Effector CD8-positive, alpha-beta T cell (primary cell): ENCODE measurements around the gene BPGM.
"Not testable (repeated sequence)": the region's sequence is repeated elsewhere in the genome, so short reads cannot be mapped to it uniquely, and the experiment has no call there.

Experiments used
- DNase-seq: peaks from one replicate; lab custom pipeline; 2025; lab: John Stamatoyannopoulos, UW

BPGM gene

GRCh38 chr7:134662871-134663205, 16.2 kb downstream of the BPGM start:
- DNase-seq = no peak

DNA sequence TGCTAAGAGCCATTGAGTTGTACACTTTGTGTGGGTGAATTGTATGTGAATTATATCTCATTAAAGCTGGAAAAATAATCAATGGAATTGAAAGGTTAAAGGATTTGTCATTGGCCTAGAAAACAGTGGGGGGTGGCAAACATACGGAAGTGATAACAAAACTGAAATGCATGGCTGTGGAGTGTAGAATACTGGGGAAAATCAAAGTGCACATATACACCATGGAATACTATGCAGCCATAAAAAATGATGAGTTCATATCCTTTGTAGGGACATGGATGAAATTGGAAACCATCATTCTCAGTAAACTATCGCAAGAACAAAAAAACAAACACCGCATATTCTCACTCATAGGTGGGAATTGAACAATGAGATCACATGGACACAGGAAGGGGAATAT, 18.4 kb downstream of the BPGM start:
- not testable (repeated sequence) for DNase-seq

DNA sequence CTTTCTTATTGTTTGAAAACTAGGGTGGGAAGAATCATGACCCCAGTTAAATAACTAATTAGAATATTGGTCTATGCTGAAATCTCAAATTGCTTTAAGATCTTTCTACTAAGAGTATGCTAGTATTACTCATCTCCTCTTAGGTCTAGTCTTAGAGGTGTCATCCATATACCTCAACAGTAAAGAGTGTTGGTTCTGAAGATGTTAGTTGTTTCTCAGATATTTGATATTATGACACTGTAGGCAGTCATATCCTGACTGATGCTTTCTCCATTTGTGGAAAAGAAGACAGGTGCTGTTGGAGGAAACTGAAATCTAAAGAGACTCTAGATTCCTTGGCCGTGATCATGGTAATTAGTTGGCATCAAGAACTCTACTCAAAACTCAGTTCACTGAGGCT, 21.2 kb downstream of the BPGM start:
- no peak for DNase-seq

DNA sequence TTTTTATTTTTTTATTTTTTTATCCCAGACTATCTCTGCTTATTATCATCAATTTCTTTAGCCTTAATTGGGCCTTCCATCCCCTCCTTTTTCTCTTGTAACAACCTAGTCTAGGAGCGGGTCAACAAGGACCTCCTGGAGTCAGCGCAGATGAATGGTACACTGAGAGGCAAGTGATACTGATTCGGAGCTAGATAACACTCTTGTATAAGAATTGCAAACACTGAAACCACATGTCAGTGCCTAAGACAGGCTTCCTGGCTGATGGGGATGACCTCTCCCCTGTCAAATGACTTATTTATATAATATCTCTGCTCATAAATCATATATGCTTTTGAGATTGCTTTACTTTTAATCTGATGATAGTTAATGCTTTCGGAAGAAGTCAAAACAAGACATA, 22.7 kb downstream of the BPGM start:
- no peak for DNase-seq

DNA sequence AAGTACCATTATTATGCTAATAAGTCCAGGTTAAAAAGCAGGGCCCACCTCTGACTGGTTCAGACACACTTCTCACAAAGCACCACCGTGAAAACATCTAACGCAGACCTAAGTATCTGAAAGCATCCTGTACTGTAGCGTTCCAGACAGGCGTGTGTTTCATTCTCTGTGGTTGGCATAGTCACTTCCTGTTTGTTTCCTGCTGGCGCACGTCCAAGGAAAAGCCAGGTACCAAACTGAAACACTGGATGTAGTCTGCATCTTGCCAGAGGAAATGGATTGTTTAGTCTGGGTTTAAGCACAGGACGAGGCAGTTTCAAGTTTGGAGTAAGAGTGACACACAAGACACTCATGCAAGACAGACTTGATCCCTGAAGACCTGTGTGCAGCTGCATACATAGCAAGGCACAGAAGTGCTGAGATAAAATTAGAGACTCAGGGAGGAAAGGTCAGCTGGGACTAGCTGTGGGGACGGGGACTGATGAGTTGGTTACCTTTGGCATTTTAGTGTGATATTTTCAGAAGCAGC, 23.3 kb downstream of the BPGM start:
- DNase-seq = peak; percentile 80

DNA sequence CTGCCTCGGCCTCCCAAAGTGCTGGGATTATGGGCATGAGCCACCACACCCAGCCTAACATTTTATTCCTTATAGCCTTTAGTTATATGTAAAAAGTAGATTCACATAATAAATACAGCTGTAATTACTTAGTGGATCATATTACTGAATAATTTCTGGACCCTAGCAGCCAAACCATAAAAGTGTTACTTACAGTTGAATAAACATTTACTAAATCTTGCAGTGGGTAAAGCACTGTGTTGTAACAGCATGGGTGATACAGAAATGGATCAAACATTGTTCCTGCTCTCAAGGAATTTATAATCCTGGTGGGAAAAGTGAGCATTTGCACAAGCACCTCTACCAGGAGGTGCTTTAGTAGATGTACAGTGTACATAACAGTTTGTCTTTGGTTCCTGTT, 25.0 kb downstream of the BPGM start:
- no peak for DNase-seq

DNA sequence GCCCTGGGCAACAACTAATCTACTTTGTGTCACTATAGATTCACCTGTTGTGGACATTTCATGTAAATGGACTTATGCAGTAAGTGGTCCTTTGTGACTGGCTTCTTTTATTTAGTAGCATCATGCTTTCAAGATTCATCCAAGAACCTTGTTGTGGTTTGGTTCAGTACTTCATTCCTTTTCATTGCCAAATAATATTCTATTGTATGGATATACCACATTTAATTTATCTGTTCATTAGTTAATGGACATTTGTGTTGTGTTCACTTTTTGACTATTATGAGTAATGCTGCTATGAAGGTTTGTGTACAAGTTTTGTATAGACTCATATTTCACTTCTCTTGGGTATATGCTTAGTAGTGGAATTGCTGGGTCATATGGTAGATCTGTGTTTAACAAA, 27.8 kb downstream of the BPGM start:
- DNase-seq = no peak

- DNase-seq = no peak
Observed at GRCh38 chr7:134676743-134677142, 30.1 kb downstream of the BPGM start.

DNA sequence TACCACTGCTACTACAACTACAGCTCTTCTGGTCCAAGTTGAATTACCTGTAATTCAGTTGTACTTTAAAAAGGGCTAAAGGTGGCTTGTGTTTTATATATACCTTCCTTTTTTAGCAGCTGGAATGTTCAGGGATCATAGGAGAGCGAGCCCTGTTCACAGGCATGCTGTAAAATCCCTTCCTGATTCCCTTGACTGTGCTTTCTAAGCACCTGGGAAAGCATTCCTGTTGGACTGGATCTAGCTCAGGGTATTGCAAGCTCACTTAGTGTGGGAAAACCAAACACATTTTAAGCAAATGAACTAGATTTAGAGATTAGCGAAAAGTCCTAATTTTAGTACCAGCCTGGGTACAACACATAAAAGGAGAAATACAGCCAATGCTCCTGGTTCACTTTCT, 31.5 kb downstream of the BPGM start:
- DNase-seq = no peak

DNA sequence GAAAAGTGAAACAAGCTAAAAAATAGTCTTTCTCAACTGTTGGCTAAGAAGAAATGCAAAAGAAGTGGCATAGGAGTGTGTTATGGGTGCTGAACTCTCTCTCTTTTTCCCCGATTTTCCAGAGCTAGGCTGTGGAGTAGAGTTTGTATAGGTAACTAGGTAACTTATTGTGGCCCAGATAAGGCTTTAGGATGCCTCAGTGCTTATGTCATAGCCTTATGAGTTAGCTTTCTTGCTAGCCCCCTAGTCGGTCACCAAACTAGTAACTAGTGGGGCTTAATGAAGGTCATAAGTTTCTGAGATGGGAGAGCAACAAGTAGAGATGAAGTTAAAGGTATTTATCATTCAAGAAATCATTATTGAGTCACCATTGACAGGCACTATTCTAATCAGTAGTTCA, 32.4 kb downstream of the BPGM start:
- DNase-seq = no peak

GRCh38 chr7:134684165-134684564, 37.5 kb downstream of the BPGM start:
- DNase-seq = no peak

- DNase-seq = no peak
Observed at GRCh38 chr7:134685250-134685649, 38.6 kb downstream of the BPGM start.

DNA sequence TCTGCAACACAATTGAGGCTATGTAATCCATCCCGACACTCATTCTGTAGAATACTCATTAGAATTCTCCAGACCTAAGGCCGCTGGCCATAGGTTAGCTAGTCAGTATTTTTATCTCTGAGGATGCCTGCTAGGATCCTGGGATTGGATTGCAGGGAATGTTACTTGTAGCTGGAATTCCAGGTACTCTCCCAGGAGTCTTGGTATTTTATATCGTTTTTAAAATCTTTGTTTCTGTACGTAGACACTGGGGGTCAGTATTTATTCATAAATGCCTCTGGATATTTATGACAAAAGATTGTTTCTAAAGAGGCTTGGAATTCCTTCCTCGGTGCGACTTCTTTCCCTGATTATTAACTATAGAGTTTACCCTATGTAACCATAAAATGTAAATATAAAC, 40.1 kb downstream of the BPGM start:
- DNase-seq = no peak

DNA sequence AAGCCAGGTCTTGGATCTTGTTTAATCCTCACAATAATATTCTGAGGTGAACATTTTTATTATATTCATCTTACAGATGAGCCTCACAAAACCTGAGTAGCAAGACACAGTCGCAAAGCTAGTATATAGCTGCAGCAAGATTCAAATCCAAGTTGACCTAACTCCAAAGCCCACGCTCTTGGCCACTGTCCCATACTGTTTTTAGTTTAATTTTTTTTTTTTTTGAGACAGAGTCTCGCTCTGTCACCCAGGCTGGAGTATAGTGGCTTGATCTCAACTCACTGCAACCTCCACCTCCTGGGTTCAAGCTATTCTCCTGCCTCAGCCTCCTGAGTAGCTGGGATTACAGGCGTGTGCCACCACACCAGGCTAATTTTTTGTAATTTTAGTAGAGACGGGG, 42.9 kb downstream of the BPGM start:
- DNase-seq = not testable (repeated sequence)

GRCh38 chr7:134690016-134690415, 43.4 kb downstream of the BPGM start:
- DNase-seq = no peak

- DNase-seq = no peak
Observed at GRCh38 chr7:134690614-134691504, 44.2 kb downstream of the BPGM start.

DNA sequence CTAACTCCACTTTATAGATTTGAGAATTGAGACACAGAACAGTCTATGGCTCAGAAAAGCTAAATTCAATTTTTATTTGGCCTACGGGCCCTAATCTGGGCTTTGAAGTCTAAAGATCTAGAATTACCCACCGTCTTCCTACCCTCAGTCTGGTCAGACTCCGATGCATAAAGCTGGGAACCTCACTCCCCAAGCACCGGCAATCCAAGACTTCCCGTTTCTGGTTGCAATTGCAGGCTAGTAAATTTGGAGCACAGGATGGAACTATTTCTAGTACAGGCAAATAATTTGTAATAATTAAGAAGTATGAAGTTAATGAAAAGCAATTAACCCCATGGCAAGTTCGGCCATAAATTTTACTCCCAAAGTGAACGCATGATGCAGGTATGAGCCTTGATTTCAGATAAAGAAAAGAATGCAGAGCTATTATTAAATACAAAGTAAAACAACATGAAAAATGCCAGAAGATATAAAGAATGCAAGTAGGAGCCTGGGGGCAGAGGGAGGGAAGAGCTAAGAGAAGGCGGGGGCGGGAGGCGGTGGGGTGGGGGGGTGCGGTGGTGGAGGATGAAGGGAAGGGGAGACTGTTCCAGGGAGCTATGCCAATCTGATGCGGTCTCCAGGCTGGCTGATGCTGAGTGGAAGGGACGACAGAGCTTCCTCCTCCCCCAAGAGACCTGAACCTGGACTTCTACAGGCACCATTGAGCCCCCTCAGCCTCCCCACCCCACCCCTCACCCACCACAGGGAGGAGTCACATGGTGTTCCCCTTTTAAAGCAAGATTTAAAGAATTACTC, 45.1 kb downstream of the BPGM start:
- DNase-seq = no peak

DNA sequence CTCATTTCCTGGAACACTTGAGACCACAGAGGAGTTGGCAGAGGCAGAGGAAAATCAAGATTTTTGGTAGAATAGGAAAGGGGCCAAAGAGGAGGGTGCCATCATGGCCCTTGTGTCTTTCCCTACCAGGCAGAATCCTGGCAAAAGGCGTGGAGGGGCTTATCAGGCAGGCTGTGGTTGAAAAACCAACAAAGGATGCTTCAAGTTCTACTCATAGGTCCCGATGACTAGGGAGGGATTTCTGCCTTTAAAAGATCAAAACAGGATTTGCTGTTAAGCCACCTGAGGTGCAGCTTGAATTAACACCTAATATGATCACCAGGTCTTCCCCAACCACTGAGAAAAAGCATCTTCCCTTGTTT, 45.7 kb downstream of the BPGM start:
- no peak for DNase-seq

DNA sequence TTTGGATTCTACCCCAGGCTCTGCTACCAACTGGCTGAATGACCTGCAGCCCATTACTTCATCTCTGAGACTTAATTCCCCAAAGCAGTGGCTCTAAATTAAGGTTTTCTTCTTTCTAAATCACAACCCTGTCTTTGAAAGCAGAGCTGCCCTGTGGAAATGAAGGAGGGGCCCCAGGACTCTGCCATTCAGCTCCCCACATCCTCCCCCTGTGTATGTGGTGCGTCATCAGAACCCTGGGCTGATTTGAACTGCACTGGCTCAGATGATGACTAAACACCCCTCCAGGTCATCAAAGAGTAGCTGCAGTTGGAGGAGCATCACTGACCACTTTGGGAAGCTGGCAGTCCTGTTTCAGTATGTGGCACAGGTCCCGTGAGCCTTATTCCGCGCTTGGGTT, 46.6 kb downstream of the BPGM start:
- DNase-seq = no peak

DNA sequence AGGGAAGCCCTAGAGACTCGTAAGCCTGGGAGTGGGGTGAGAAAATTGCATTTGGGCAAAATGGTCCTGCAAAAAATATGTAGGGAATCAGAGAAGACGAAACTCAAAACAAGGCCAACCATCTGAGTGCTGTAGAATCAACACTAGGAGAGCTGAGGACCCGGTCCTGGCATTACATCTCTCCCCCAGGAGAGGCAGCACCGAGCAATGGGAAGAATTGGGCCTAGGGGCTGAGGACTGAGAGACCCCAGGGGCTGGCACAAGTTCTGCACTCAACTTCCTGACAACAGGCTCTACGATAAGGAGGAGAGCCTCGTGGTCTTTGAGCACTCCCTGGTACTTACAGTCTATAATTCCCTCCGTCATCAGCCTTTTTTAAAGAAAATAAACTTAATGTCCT, 47.6 kb downstream of the BPGM start:
- DNase-seq = no peak

- DNase-seq = no peak
Observed at GRCh38 chr7:134694767-134695166, 48.1 kb downstream of the BPGM start.

- DNase-seq = no peak
Observed at GRCh38 chr7:134695321-134695860, 48.7 kb downstream of the BPGM start.

DNA sequence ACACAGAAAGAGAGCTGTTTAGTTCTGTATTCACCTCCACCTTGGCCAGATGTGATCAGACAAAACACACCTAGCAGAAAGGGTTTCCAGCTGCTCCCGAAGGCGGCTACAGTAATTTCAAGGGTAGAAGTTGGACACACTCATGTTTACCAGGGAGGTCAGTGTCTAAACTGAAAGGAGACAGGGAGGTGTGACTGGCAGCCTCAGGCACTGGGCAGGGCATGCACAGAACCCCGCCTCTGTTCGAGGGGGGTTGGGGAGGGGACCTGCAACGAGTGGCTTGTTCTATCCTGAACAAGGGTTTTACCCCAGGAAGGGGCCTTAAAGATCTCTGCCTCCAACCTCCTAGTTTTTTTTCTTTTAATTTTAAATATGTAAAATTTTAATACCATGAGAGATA, 49.6 kb downstream of the BPGM start:
- DNase-seq = no peak
